HFF-Myc (cell line): ENCODE measurements around the gene MYORG.

Experiments
- DNase-seq: peaks from one replicate; pipeline ENCODE4 v3.0.0-alpha.2; 2011; ENCODE audit warnings: low read depth; ENCODE audit errors: extremely low read depth
- H3K4me3 ChIP-seq: replicated peaks from 2 replicates; pipeline ENCODE4 v1.5.1; 2011; ENCODE audit warnings: low read depth, mild to moderate bottlenecking, control low read depth, low read length
- TF ChIP-seq, protein P1 (sequence below): IDR thresholded peaks from 2 replicates; pipeline ENCODE4 v1.5.1; 2012; ENCODE audit warnings: mild to moderate bottlenecking, low read depth, low read length, control low read depth; ENCODE audit errors: missing control alignments

Gene MYORG

GRCh38 chr9:34399729-34400128, 23.0 kb upstream of the MYORG start:
- TF ChIP-seq, protein P1, sequence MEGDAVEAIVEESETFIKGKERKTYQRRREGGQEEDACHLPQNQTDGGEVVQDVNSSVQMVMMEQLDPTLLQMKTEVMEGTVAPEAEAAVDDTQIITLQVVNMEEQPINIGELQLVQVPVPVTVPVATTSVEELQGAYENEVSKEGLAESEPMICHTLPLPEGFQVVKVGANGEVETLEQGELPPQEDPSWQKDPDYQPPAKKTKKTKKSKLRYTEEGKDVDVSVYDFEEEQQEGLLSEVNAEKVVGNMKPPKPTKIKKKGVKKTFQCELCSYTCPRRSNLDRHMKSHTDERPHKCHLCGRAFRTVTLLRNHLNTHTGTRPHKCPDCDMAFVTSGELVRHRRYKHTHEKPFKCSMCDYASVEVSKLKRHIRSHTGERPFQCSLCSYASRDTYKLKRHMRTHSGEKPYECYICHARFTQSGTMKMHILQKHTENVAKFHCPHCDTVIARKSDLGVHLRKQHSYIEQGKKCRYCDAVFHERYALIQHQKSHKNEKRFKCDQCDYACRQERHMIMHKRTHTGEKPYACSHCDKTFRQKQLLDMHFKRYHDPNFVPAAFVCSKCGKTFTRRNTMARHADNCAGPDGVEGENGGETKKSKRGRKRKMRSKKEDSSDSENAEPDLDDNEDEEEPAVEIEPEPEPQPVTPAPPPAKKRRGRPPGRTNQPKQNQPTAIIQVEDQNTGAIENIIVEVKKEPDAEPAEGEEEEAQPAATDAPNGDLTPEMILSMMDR = no peak
- DNase-seq = no peak
- no peak overlapping the region for H3K4me3 ChIP-seq

GRCh38 chr9:34398875-34399274, 22.2 kb upstream of the MYORG start:
- no peak for DNase-seq
- TF ChIP-seq, protein P1 = no peak
- H3K4me3 ChIP-seq = no peak overlapping the region

DNA sequence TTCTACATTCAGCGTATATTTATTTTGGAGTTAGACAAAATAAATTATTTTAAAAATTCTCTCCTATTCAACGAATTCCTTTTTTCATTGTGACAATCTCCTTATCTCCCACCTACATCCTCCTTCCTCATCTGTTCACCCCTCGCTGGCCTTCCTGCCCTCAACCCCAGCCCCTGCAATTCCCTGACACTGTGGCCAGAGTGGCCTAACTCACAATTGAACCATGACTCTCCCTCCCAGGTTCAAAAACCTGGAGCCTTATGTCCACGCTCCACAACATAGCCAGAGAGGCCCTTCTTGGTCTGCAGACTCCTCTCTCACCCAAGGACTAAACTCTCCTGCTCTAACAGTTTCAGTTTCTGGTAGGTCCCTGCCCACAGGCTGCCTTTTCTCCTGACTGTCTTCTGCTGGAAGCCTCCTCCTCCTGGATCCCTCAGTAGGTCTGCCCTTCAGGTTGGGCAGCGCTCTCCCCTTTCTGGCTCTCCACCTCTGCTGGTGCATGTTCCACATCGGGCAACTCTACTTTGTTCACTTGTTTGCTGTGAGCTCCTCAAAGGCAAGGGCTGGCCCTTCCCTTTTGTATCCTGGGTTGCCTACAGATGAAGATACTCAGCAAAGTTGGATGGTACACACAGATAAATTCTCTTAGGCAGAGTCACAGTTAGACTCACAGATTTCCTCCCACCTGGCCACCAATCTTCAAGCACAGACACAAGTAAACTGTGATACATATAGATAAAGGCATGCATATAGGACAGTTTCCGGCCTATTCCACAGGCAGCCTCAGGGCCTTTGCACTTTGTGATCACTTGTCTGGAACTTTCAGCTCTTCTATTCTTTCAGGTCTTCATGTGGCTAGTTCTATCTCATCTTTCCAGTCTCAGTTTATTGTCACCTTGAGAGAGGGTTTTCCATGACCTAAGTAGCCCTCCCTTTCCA, 19.8 kb upstream of the MYORG start:
- DNase-seq = no peak
- TF ChIP-seq, protein P1 = no peak
- no peak overlapping the region for H3K4me3 ChIP-seq

GRCh38 chr9:34392511-34392910, 15.8 kb upstream of the MYORG start:
- H3K4me3 ChIP-seq = no peak overlapping the region
- DNase-seq = no peak
- TF ChIP-seq, protein P1 = no peak

DNA sequence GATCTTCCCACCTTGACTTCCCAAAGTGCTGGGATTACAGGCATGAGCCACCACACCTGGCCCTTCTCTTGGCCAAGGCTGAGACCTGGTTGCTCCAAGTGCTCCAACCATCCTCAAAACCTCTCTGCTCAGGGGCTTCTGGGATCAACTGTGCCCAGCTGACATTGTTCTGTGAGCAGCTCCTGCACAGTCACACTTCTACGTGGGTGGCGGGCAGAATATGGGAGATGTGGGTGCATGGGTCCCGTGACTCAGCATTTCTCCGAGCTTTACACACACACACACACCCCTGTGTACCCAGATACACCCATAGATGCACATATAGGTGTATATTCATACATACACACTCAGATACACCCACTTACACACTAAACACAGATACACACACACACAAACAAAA, 10.5 kb upstream of the MYORG start:
- DNase-seq = no peak
- TF ChIP-seq, protein P1 = no peak
- H3K4me3 ChIP-seq = no peak overlapping the region

- DNase-seq = no peak
- no peak overlapping the region for H3K4me3 ChIP-seq
- TF ChIP-seq, protein P1 = no peak
These were observed 10.0 kb upstream of the MYORG start for GRCh38 chr9:34386656-34387055.
